RWPE2 (cell line): Measurements from ENCODE around the gene LYPLA2.

Experiments
- ATAC-seq: fragments of 200-7000 bp; cut with Tn5 transposase; 3 replicates; pipeline ENCODE4 v1.9.1; 2021; ENCODE audit warnings: low read depth
- DNase-seq: peaks from one replicate; pipeline ENCODE4 v3.0.0-alpha.2; 2020; ENCODE audit warnings: low spot score
- H3K27ac ChIP-seq: fragments of 450-650 bp; 2 replicates; pipeline ENCODE4 v1.5.1; 2017; ENCODE audit warnings: mild to moderate bottlenecking; ENCODE audit not compliant: poor library complexity, severe bottlenecking
- H3K27me3 ChIP-seq: fragments of 250-450 bp; sonication (Bioruptor Pico); 2 replicates; pipeline ENCODE4 v1.5.1; 2021; ENCODE audit warnings: mild to moderate bottlenecking, moderate library complexity; ENCODE audit not compliant: insufficient read depth, poor library complexity, severe bottlenecking
- H3K36me3 ChIP-seq: fragments of 250-450 bp; sonication (Bioruptor Pico); 2 replicates; pipeline ENCODE4 v1.5.1; 2020; ENCODE audit warnings: low read depth, mild to moderate bottlenecking, moderate library complexity
- H3K4me1 ChIP-seq: fragments of 250-450 bp; sonication (Bioruptor Pico); 2 replicates; pipeline ENCODE4 v1.5.1; 2021; ENCODE audit warnings: mild to moderate bottlenecking, moderate library complexity; ENCODE audit not compliant: insufficient read depth, poor library complexity, severe bottlenecking
- H3K4me3 ChIP-seq: fragments of 250-450 bp; sonication (Bioruptor Pico); 2 replicates; pipeline ENCODE4 v1.5.1; 2021; ENCODE audit warnings: mild to moderate bottlenecking, moderate library complexity; ENCODE audit not compliant: severe bottlenecking
- H3K9me3 ChIP-seq: fragments of 250-450 bp; sonication (Bioruptor Pico); 2 replicates; pipeline ENCODE4 v1.5.1; 2021; ENCODE audit warnings: mild to moderate bottlenecking, moderate library complexity; ENCODE audit not compliant: severe bottlenecking
- CTCF ChIP-seq: fragments of 450-650 bp; IDR thresholded peaks from one replicate; pipeline ENCODE4 v1.5.1; 2017; ENCODE audit warnings: mild to moderate bottlenecking, moderate library complexity; ENCODE audit not compliant: poor library complexity, severe bottlenecking

Gene LYPLA2

GRCh38 chr1:23772049-23772853 is 18.7 kb upstream of the LYPLA2 start:
- Histone ChIP-seq H3K27ac (no peak overlapping the region), H3K4me1 (peaks cover 2% of the 10 kb centered on the region), H3K36me3 (peaks cover 30% of the 10 kb centered on the region), H3K27me3 (no peaks in the 10 kb centered on the region), H3K4me3 (no peak overlapping the region), H3K9me3 (no peaks in the 10 kb centered on the region)
- TF ChIP-seq CTCF, result peak; percentile 96
- DNase-seq, result peak; percentile 77
- ATAC-seq, result peak; percentile 94

GRCh38 chr1:23772854-23773242 is 18.1 kb upstream of the LYPLA2 start:
- H3K4me3 ChIP-seq, result no peak overlapping the region
- no peak for TF ChIP-seq CTCF

GRCh38 chr1:23774174-23774880 is 16.6 kb upstream of the LYPLA2 start:
- Histone ChIP-seq H3K27me3 (no peaks in the 10 kb centered on the region), H3K9me3 (no peaks in the 10 kb centered on the region), H3K36me3 (peaks cover 15% of the 10 kb centered on the region), H3K27ac (no peak overlapping the region), H3K4me1 (peaks cover 5% of the 10 kb centered on the region), H3K4me3 (no peak overlapping the region)
- ATAC-seq (no peak), DNase-seq (no peak)
- no peak for TF ChIP-seq CTCF

More at GRCh38 chr1:23772854-23773242, 18.1 kb upstream of the LYPLA2 start:
- Histone ChIP-seq H3K27me3 (no peaks in the 10 kb centered on the region), H3K36me3 (peaks cover 24% of the 10 kb centered on the region), H3K9me3 (no peaks in the 10 kb centered on the region), H3K27ac (no peak overlapping the region), H3K4me1 (peaks cover 2% of the 10 kb centered on the region)
- ATAC-seq, result no peak
- DNase-seq, result no peak

- no peak for DNase-seq
- ATAC-seq, result no peak
- Histone ChIP-seq H3K27ac (no peak overlapping the region), H3K9me3 (no peaks in the 10 kb centered on the region), H3K27me3 (no peaks in the 10 kb centered on the region), H3K4me1 (peaks cover 15% of the 10 kb centered on the region), H3K36me3 (peaks cover 26% of the 10 kb centered on the region), H3K4me3 (no peak overlapping the region)
- TF ChIP-seq CTCF, result no peak
Measured at GRCh38 chr1:23776217-23776616, 14.7 kb upstream of the LYPLA2 start.
